DLD1 (cell line): ENCODE data around the gene FUT4.
"Not testable (repeated sequence)": the region's sequence is repeated elsewhere in the genome, so short reads cannot be mapped to it uniquely, and the experiment has no call there.

Experiments
- in situ Hi-C: cut with HindIII; loops from 2 replicates; pipeline ENCODE4 v1.10.0; 2017; ENCODE audit warnings: low sequenced_read_pairs

Gene FUT4, protein sequence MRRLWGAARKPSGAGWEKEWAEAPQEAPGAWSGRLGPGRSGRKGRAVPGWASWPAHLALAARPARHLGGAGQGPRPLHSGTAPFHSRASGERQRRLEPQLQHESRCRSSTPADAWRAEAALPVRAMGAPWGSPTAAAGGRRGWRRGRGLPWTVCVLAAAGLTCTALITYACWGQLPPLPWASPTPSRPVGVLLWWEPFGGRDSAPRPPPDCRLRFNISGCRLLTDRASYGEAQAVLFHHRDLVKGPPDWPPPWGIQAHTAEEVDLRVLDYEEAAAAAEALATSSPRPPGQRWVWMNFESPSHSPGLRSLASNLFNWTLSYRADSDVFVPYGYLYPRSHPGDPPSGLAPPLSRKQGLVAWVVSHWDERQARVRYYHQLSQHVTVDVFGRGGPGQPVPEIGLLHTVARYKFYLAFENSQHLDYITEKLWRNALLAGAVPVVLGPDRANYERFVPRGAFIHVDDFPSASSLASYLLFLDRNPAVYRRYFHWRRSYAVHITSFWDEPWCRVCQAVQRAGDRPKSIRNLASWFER

DNA sequence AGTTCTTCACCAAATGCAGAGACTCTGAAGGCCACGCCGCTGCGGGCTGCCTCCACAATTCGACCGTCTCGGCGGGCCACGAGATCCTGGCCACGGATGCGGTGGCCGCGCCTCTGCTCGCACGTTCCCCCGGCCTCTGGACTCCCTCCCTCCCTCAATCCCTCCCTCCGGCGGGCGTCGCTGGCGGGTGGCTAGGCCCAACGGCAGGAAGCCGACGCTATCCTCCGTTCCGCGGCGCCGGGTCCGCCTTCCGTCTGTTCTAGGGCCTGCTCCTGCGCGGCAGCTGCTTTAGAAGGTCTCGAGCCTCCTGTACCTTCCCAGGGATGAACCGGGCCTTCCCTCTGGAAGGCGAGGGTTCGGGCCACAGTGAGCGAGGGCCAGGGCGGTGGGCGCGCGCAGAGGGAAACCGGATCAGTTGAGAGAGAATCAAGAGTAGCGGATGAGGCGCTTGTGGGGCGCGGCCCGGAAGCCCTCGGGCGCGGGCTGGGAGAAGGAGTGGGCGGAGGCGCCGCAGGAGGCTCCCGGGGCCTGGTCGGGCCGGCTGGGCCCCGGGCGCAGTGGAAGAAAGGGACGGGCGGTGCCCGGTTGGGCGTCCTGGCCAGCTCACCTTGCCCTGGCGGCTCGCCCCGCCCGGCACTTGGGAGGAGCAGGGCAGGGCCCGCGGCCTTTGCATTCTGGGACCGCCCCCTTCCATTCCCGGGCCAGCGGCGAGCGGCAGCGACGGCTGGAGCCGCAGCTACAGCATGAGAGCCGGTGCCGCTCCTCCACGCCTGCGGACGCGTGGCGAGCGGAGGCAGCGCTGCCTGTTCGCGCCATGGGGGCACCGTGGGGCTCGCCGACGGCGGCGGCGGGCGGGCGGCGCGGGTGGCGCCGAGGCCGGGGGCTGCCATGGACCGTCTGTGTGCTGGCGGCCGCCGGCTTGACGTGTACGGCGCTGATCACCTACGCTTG, at the start of gene FUT4:
TSS of gene FUT4 (plus strand) at position 227 of the 951 bp plus-strand sequence. CDS start at position 440, 213 bp downstream.
- in situ Hi-C loops = no loop called here

DNA sequence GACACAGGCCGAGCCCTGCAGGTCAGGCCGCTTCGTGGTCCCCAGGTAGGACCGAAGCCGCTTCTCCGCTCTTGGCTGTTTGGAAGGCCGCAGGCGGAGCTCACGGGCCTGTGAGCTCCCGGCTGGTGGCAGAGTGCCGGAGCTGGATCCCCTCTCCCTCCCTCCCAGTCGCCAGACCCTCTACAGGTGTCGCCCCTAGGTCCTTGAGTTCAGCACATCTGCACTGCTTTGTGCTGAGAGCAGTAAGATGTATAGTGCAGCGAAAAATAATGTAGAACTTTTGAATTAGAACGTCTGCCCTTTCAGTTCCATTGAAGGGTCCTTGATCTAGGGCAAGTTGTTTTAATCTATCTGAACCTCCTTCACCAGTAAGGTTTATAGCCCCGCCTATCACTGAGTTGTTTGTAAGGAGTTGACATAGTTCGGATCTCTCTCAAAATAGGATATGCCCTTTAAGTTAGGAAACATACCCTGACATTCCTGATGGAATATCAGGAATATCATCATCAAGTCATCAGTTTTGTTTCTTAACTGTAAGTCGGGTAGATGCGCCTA, 49.5 kb upstream of the FUT4 start:
- in situ Hi-C loops = loop anchor here (10.0 kb wide), 2 partner anchors 159 to 579 kb away; no protein-coding TSS in a partner anchor

DNA sequence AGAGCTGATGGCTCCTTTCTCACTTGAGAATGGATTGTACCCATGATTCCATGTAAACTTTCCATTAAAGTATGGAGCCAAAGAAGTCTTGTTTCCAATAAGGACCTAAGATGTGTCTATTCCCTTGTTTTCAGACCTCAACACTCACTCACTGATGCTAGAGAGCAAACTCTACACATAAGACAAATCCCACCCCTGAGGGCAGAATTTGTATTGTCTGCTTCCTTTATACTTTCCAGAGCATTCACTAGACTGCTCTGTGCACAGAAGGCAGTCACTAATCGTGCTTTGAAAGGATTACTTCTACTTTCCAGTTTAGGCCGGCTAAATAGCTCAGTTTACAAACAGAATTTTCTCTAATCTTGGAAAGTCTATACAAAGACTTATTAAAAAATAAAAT, 43.5 kb upstream of the FUT4 start:
- in situ Hi-C loops = no loop called here

DNA sequence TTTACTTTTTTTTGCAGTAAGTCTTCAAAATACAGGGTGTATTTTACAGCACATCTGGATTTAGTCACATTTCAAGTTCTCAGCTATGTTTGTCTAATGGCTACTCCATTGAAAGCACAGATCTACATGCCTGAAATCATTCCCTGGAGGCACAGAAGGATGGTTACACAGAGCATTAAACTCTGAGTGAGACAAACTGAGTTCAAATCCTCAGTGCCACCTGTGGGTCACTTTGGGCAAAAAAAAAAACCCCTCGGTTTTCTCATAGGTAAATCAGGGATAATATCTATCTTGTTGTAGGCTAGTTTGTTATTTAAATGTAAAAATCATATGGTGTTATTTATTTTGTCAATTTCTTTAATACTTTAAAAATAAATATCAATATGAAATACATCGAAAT, 42.2 kb upstream of the FUT4 start:
- in situ Hi-C loops = no loop called here

DNA sequence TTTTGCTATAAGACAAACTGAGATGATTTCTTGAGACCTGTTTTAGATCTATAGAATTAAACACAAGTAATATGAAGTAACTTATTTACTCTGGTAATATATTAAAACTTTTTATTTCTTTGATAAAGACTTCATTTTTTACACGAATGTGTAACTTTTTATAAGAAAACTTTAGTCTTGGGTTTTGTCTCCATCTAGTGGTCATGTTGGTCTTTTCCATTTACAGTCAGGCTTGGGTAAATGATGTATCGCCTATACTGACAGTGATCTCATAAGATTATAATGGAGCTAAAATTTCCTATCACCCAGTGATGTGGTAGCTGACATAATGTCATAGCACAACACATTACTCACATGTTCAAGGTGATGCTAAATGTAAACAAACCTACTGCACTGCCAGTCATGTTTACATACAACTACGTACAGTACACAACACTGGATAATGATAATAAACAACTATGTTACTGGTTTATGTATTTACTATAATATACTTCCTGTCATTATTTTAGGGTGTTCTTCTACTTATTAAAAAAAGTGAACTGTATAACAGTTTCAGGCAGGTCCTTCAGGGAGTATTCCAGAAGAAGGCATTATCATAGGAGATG, 38.9 kb upstream of the FUT4 start:
- in situ Hi-C loops = no loop called here

DNA sequence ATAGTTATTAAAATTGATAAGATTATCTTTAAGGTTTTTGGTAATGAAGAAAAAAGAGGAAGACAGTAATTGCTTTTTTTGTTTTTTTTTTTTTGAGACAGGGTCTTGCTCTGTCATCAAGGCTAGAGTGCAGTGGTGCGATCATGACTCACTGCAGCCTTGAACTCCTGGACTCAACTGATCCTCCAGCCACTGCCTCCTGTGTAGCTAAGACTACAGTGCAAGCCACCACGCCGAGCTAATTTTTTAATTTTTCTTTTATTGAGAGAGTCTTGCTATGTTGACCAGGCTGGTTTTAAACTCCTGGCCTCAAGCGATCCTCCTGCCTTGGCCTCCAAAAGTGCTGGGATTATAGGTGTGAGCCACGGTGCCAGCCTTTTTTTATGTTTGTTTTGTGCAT, 37.2 kb upstream of the FUT4 start:
- in situ Hi-C loops = not testable (repeated sequence)

DNA sequence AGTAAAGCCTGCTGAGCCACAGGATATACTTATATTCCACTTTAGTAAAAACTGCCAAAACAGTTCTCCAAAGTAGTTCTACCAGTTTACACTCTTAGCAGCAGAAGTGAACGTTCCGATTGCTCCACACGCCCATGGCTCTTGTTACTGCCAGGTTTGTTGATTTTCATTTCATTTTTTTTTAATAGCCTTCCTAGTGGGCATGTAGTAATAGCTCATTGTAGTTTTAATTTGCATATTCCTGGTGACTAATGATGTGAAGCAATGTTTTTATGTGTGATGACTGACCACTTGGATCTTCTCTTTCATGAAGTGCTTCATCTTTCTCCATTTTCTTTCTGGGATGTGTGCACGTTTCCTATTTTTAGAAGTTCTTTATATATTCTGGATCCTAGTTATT, 36.2 kb upstream of the FUT4 start:
- in situ Hi-C loops = no loop called here

DNA sequence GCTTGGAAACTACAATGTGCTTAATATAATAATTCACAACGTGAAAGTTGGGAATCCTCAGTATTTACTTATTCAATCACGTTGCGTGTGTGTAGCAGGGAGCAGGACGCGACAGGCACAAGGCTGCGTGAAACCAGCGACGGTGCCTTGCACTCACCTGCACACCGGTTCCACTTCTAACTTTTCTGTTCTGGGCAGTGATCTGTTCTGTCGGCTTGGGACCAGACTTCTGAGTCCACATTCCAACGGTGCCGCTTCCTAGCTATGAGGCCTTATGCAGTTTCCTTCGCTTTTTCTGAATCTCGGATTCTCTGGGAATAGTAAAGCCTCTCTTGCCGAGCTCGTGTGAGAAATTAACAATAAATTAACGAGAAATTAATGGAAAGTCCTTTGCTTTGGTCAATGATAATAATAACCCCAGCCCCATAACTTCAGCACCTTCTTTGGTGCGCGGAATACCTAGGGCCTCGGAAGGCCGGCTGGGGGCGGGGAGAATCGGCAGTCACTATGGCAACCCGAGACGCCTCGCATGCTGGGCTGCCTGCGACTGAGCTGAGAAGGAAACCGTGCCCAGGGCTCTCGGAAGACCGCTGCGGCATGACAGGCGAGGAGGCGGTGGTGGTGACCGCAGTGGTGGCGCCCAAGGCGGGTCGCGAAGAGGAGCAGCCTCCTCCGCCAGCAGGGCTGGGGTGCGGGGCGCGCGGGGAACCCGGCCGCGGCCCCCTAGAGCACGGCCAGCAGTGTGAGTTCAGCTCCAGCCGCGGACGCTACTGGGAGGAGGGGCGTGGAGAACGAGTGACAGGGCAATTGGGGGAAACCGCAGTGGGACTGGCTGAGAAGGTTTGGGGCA, 31.6 kb upstream of the FUT4 start, which contains the start of gene C11orf97:
TSS of gene C11orf97 (plus strand) at position 530 of the 850 bp plus-strand sequence. CDS start at position 598, 68 bp downstream.
- in situ Hi-C loops = no loop called here

DNA sequence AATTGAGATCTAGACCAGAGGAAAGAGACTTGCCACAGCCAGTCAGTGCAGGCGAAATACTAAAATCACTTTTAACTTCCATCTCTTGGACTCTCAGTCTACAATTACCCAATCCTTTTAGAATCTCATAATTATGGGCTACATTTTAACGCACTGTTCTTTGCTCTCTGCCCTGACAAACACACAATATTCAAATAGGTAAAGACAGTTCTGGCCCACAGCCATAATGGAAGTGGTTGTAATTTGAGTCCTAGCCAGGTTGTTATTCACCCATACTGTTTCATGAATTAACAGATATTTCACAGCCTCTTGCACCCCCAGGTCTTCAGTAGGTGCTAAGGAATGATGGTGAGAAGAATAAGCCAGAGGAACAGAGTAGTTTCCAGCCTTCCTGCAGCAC, 30.6 kb upstream of the FUT4 start:
- in situ Hi-C loops = no loop called here

DNA sequence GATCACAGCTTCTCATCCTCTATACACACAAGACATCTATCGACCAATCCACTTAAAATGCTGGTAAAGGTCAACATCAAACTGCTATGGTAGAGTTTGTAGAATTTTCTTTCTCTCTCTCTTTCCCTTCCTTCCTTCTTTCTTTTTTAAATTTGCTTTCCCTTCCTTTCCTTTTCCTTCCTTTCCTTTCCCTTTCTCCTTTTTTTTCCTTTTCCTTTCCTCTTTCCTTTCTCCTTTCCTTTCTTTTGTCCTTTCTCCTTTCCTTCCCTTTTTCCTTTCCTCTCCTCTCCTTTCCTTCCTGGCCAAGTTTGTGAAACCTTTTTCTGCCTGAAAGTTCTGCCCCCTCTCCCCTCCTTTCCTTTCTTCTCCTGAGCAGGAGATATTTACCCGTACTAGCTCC, 28.3 kb upstream of the FUT4 start:
- in situ Hi-C loops = no loop called here

DNA sequence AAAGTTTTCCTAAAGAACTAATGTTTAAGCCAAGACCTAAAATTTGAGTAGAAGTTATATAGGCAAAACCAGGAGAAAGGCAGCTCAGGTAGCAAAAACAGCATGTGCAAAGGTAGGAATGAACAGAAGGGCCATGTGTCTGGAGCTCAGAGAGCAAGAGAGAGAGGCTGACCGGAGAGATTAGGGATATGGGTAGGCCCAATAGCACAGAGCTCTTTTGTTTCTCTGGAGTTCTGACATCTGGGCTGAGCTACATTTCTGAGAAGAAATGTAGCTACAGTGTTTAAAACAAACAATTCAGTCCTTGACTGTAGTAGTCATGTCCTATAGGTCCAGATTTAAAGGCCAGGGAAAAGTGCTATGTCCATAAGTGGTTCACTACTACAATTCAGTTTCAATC, 27.0 kb upstream of the FUT4 start:
- in situ Hi-C loops = no loop called here

DNA sequence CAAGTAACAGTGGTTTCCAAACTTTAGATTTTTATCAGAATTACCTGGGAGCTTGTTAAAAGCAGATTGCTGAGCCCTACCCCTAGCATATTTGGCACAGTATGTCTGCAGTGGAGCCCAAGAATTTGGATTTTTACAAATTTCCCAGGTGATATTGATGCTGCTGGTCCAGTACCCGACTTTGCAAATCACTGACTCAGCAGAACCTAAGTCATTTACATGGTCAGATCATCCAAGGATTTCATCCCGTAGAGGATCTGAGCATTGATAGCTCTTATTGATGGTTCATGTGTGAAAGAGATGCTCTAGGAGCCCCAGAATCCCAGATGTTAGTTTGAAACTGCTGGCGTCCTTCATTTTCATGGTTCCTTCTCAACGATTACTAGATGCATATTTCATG, 25.4 kb upstream of the FUT4 start:
- in situ Hi-C loops = no loop called here

DNA sequence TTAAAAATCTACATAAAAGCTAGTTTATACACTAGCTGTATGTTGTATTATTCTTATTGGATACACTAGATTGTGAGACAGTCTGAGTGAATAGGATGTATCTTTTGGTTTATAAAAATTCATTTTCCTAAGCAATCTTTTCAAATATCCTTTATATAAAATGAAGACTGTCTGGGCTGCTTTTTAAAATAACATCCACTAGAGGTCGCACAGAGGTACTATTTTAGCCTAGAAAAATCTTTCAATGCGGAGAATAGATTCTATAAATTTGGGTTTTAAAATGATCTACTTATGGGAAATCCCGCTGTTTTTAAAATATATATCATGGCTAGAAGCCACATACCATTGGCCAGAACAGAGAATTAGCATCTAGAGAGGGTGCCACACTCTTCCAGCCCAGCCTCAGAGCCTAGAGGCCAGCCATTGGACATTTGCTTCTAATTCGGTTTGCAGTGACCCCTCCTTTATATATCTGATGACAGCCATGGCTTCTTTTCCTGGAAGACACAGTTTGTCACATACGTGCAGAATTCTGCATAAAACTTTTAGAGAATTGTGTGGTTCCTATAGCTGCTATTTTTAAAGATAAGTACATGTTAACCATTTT, 24.1 kb upstream of the FUT4 start:
- in situ Hi-C loops = no loop called here

DNA sequence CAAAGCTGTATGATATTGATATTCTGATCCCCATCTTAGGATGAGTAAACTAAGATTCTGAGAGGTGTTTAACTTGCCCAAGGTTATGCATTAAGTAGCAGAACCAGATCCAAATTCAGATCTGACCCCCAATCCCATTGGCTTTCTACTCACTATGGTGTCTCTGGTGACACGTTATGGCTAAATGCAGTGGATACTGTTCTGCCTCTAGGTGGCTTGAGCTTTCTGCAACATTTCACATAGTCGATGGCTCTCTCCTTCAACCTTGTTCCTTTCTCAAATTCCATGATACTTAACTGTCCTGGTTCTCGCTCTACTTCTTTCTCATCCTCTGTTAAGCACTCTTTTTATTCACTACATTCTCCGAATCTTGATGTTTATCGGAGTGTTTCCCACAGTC, 22.0 kb upstream of the FUT4 start:
- in situ Hi-C loops = no loop called here

DNA sequence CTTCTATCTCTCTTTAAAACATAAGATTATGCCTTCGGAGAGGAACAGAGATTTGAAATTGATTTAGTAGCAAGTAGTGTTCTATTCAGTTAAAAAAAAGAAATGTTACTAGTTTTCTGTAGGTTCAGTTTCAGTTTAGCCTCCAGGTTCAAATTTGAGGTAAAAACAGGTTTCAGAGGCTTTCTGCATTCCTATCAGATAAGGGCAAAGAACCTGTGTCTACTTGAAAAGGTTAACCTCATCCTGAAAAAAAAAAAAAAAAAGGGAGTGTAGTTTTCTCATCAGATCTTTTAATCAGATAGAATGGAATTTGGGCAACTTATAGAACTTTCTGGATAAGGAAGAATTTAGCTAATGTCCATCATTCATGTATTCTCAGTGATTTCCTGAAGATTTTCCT, 19.4 kb upstream of the FUT4 start:
- in situ Hi-C loops = no loop called here

DNA sequence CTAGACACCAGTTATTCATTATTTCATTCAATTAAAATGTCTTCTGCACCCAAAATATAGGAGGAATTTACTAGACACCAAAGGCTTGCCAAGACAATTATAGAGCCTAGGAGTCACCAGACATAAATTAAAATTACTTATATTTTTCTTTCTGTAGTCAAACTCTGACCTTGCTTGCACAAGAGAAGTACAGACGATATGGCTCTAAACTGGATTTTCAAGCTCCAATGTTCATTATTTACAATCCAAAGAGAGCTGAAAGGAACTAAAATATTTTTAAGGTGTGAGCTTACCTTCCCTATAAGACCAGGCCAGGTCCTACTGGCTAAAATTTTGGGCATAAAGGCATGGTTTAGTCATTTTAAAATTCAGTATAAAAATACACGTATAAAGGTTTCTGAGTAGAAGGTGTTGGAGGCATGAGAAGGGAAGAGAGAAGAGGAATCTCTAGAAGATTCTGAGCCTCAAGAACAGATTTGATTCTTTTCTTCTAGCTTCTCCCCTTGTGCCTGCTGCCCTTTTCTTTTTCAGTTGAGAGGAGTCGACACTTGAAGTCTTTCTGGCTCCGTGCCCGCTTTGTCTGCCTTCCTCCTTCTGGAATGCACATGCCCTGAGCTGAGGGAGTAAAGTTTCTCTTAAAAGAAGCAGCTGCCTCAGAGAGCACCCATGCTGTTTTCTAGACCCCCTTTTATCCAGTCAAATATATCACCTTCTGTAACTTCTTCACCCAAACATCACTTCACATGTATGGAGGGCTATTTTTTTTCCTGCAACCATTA, 18.0 kb upstream of the FUT4 start:
- in situ Hi-C loops = no loop called here

DNA sequence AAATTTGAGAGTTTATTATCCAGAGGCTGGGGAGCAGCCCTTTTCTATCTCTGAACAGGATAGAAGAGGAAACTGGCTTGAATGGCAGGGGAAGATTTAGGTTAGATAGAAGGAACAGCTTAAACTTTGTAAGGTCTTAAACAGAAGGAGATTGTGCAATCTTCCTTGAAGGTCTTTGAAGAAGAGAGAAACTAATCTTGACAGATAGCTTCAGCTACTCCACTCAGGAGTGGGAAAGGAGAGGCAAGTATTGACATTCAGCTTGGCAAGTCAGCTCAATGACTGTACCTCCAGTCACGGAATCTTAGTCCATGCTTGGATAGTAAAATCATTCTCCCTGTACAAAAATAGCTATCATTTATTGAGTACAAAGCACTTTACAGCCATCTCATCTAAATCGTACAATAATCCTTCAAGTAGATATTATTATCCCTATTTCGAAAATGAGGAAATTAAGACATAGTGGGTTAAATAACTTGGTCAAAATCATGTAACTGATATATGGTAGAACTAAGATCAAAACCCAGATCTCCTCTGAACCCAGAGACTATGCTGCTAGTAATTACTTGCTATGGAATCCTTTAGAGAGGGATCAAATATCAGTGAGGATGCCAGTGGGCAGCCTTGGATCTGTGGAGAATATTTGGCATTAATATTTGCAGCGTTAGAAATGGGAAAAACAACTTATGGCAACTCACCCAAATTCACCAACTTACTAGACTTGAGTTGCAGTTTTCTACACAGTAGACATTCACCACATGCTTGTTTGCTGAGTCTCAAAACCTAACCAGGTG, 16.9 kb upstream of the FUT4 start:
- in situ Hi-C loops = no loop called here

DNA sequence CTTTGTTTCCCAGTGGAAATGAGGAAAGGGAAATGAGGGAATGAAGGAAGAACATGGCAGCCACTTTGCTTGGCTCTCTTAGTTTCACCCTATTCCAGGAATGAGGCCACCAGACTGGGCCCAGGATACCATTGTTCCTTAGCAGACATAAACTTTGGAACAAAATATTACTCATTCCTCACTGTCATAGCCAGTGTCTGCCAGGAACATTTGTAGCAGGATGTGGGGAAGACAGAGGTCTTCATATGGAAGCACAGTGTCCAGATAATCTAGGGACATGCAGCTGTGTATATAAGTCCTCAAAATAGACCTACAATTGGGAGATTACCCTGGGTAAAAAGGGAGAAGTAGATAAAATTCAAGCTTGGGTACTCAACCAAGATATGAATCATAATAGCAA, 15.2 kb upstream of the FUT4 start:
- in situ Hi-C loops = no loop called here
